ENCODE data around the gene TBCCD1.

DNA sequence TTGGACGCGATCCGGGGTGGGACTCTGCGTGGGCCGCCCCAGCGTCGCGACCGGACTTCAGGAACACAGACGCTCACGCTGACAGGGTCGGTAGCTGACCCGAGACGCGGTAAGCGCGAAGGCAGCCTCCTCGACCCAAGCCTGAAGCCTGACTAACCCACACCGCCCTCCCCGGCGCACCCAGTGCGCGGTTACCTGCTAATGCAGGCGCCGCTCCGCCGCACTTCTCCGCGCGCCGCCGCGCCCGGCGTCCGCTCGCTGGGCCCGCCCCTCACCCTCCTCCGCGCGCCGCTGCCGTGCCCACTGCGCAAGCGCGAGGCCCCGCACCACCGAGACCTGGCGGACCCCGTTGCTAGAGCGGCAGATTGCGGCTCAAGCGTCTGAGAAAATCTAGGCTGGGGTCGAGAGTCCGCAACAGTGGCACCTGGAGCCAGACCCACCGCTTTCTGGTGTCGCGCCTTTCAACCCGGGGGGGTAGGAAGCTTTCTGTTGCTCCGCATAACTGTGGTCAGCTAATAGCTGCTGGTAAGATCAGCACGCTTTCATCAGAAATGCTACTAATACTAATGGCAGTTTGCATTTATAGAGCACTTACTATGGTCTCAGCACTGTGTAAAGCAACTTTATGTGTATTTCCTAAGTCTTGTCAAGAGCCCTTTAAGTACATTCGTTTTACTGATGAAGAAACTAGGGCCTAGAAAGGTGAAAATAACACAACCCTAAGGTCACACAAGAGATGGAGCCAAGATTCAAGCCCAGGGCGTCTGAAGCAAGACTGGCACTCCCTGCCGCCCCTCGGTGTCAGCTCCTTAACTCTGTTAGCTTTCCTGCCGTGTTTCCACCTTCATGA is at the start of gene TBCCD1:
- TF ChIP-seq ZNF274 (IDR thresholded peaks at IDR 0.05; ENCODE audit: borderline replicate concordance, extremely low read depth, low read length) (no peak), JUND (IDR thresholded peaks at IDR 0.05; ENCODE audit: low read length) (no peak; the same call in 1 of the 2 replicates), POLR2AphosphoS5 (IDR thresholded peaks at IDR 0.05; ENCODE audit: low read depth, low read length) (peak; percentile 89)
